A549 (cell line): ENCODE measurements around the gene GARNL3. TPM values are rescaled to one million over a fixed set of nuclear protein-coding genes. Genes with fewer than 3 reads are reported as not detected.

Experiments used
- ATAC-seq, 2 experiments: fragments of 200-7000 bp in 1 of 2; fragments of >200 bp in 1 of 2; cut with Nextera tagmentation in 1 of 2; cut with Tn5 transposase in 1 of 2; 3 replicates each; pipeline versions ENCODE4 v1.8.0 to v1.9.1; 2018 to 2020; ENCODE audit warnings: mild to moderate bottlenecking in 1 of 2, moderate library complexity in 1 of 2
- CTCF ChIA-PET: fragments of 300-600 bp; sonication (Branson Sonifier 250); formaldehyde crosslinking; extraction: SDS; loops from one replicate; lab custom pipeline; 2021; ENCODE audit warnings: antibody characterized with exemption, inconsistent platforms; lab: Yijun Ruan, JAX
- POLR2A ChIA-PET: fragments of 350-600 bp; formaldehyde crosslinking; extraction: SDS; loops from one replicate; lab custom pipeline; 2021; ENCODE audit warnings: antibody characterized with exemption, inconsistent platforms; lab: Yijun Ruan, JAX
- DNase-seq, 2 experiments: peaks; one replicate each; pipeline versions ENCODE4 v3.0.0 to v3.0.0-alpha.2; 2011 to 2016; ENCODE audit warnings: low read depth in 1 of 2, low spot score in 1 of 2
- FAIRE-seq: peaks from 2 replicates; lab custom pipeline; 2011; peaks lifted over from hg19 to GRCh38; lab: Jason Lieb, UNC
- H3K27ac ChIP-seq, 2 experiments: fragments of >200 bp; sonication (Bioruptor Twin); formaldehyde crosslinking; 3 replicates each; pipeline ENCODE4 v1.5.1; 2016 to 2017
- H3K4me1 ChIP-seq: fragments of >200 bp; sonication (Bioruptor Twin); formaldehyde crosslinking; 3 replicates; pipeline ENCODE4 v1.6.1; 2016
- H3K4me2 ChIP-seq: fragments of >200 bp; sonication (Bioruptor Twin); formaldehyde crosslinking; 3 replicates; pipeline ENCODE4 v1.6.1; 2016
- H3K4me3 ChIP-seq: fragments of >200 bp; sonication (Bioruptor Twin); formaldehyde crosslinking; 3 replicates; pipeline ENCODE4 v1.5.1; 2016
- H3K9me3 ChIP-seq: fragments of >200 bp; sonication (Bioruptor Twin); formaldehyde crosslinking; 3 replicates; pipeline ENCODE4 v1.6.1; 2016
- CBX8 ChIP-seq: fragments of 200-600 bp; sonication (generic); IDR thresholded peaks from 2 replicates; pipeline ENCODE4 v1.6.1; 2016
- EHF ChIP-seq: fragments of 250-450 bp; sonication (Bioruptor Pico); IDR thresholded peaks from 2 replicates; pipeline ENCODE4 v1.5.0; 2020; ENCODE audit warnings: mild to moderate bottlenecking
- EHMT2 ChIP-seq: fragments of 200-600 bp; sonication (generic); IDR thresholded peaks from 2 replicates; pipeline ENCODE4 v1.6.1; 2016; ENCODE audit warnings: antibody characterized with exemption, low read depth, mild to moderate bottlenecking, moderate library complexity
- ESRRA ChIP-seq: fragments of 150-350 bp; IDR thresholded peaks from 2 replicates; pipeline ENCODE4 v1.6.1; 2014; ENCODE audit warnings: mild to moderate bottlenecking, low read length, borderline replicate concordance
- HEYL ChIP-seq: fragments of 250-450 bp; sonication (Bioruptor Pico); IDR thresholded peaks from 2 replicates; pipeline ENCODE4 v1.8.0; 2021; ENCODE audit warnings: mild to moderate bottlenecking, moderate library complexity
- HOXB13 ChIP-seq: fragments of 250-450 bp; sonication (Bioruptor Pico); IDR thresholded peaks from 2 replicates; pipeline ENCODE4 v1.5.0; 2020; ENCODE audit warnings: low read depth, mild to moderate bottlenecking, moderate library complexity
- JUNB ChIP-seq: fragments of >200 bp; sonication (Bioruptor Twin); formaldehyde crosslinking; IDR thresholded peaks from 2 replicates; pipeline ENCODE4 v1.6.1; 2016
- KDM1A ChIP-seq: fragments of 200-600 bp; sonication (generic); IDR thresholded peaks from 2 replicates; pipeline ENCODE4 v1.6.1; 2016; ENCODE audit warnings: low read depth, mild to moderate bottlenecking
- MAFK ChIP-seq: fragments of 450-650 bp; IDR thresholded peaks from 2 replicates; pipeline ENCODE4 v1.6.1; 2014; ENCODE audit not compliant: partially characterized antibody
- MYC ChIP-seq: IDR thresholded peaks from 2 replicates; pipeline ENCODE4 v1.6.1; 2012; ENCODE audit warnings: mild to moderate bottlenecking, inconsistent platforms, low read length, improper control_type of control experiment, borderline replicate concordance
- NFE2L2 ChIP-seq: fragments of 150-350 bp; conservative IDR thresholded peaks from 2 replicates; pipeline ENCODE4 v1.6.1; 2014; ENCODE audit warnings: low read length
- SREBF2 ChIP-seq: fragments of 450-650 bp; IDR thresholded peaks from 2 replicates; pipeline ENCODE4 v1.6.1; 2014; ENCODE audit warnings: mild to moderate bottlenecking, moderate library complexity
- TP53 ChIP-seq: fragments of 250-450 bp; sonication (Bioruptor Pico); IDR thresholded peaks from 2 replicates; pipeline ENCODE4 v1.5.0; 2021; ENCODE audit warnings: mild to moderate bottlenecking, moderate library complexity
- ZC3H11A ChIP-seq: fragments of 450-650 bp; IDR thresholded peaks from 2 replicates; pipeline ENCODE4 v1.6.1; 2014; ENCODE audit warnings: antibody characterized with exemption, mild to moderate bottlenecking
- ZNF302 ChIP-seq: fragments of 250-450 bp; sonication (Bioruptor Pico); IDR thresholded peaks from 2 replicates; pipeline ENCODE4 v1.9.0; 2021; ENCODE audit warnings: inconsistent platforms, mild to moderate bottlenecking, moderate library complexity
- ZSCAN20 ChIP-seq: fragments of 250-450 bp; sonication (Bioruptor Pico); IDR thresholded peaks from 2 replicates; pipeline ENCODE4 v1.8.0; 2022; ENCODE audit warnings: mild to moderate bottlenecking, moderate library complexity
- WGBS: methylation state at CpG from one replicate; pipeline ENCODE4 v1.1.6; 2017; ENCODE audit errors: missing lambda C conversion rate; 5-methylcytosine and 5-hydroxymethylcytosine counted together
- polyA plus RNA-seq, 4 experiments: library from polyadenylated mRNA; depleted of rRNA in 3 of 4; stranded (reverse); fragments of >200 nt; fragmentation: RNase III in 1 of 4; extraction: RNeasy Plus Mini Kit Qiagen cat#74134 plus additional on column Dnase treatment in 1 of 4; gene quantifications; 2 replicates in 3 of 4; 3 replicates in 1 of 4; pipeline ENCODE4 v1.2.3, GENCODE V29; 2011 to 2017
- TF ChIP-seq, protein P1 (sequence below): fragments of 150-350 bp; IDR thresholded peaks from 2 replicates; pipeline ENCODE4 v1.6.1; 2014; ENCODE audit warnings: low read depth, mild to moderate bottlenecking, low read length
- TF ChIP-seq, protein P2 (sequence below): IDR thresholded peaks from 2 replicates; pipeline ENCODE4 v1.6.1; 2012; ENCODE audit warnings: low read depth, borderline replicate concordance
- TF ChIP-seq, protein P3 (sequence below): fragments of 250-450 bp; sonication (Bioruptor Pico); IDR thresholded peaks from 2 replicates; pipeline ENCODE4 v1.5.0; 2021; ENCODE audit warnings: mild to moderate bottlenecking, moderate library complexity, borderline replicate concordance

Gene GARNL3
- polyA plus RNA-seq, 2 of the 4 experiments (the other 2 are of a cell fraction): 2.9 to 5.1 TPM

DNA sequence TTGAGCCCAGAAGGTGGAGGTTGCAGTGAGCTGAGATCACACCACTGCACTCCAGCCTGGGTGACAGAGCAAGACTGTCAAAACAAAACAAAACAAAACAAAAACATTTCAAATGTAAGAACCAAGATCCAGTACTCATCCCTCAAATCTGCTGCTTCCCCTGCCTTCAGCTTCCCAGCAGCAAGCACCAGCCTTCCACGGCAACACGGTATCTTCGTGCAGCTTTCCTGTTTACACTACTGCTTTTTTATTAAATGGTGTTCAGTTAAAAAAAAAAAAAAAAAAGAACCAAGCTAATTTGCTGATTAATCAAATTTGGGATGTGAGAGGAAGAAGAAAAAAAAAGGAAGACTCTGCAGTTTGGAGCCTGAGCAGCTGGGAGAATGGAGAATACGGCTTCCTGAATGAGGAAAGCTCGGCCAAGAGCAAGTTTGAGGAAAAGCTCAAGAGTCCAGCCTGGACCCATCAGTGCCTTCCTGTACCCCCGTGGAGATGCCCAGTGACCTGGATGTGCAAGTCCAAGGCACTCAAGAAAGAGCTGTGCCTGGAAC, 104.4 kb downstream of the GARNL3 start:
- ChIA-PET POLR2A (no interaction called here), CTCF (interaction anchor here (0.6 to 1.4 kb wide), 3 partner anchors 12 to 428 kb away, joined by 3 to 6 read pairs (median 3); partner anchors contain the start of gene SLC2A8)
- ATAC-seq (no peak), DNase-seq (no peak), FAIRE-seq (no peak)
- no peaks in the 10 kb centered on the region for H3K9me3 ChIP-seq
- H3K4me1 ChIP-seq: no peaks in the 10 kb centered on the region
- no peak overlapping the region for H3K4me2 ChIP-seq
- WGBS: 91% methylated on average over 6 of the region's 6 CpGs
- peak; percentile 93 for TF ChIP-seq MAFK
- no peak for TF ChIP-seq TP53 (CRISPR knock-in tag)
- H3K27ac ChIP-seq: no peak overlapping the region
- H3K4me3 ChIP-seq: no peak overlapping the region

DNA sequence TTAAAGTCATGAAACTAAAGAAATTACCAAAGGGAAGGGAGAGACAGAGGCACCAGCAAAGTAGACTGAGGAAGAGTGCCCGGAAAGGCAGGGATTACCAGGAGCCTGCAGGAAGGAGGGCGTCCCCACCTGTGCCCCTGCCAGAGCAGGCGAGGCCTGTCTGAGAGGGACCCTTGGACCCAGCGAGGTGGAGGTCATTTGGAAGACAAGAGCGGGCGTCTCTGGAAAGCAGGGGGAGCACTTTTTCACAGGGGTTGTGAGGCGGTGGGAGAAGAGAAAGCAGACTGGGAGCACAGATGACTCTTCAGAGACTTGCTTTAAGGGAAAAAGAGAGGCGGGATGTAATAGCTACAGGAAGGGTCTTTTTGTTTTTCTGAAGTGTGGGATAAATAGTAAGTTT, 104.9 kb downstream of the GARNL3 start:
- CTCF ChIA-PET: interaction anchor here (0.6 to 1.4 kb wide), 6 partner anchors 12 to 428 kb away, joined by 3 to 6 read pairs (median 3); partner anchors contain the start of gene SLC2A8
- Histone ChIP-seq H3K4me2 (no peak overlapping the region), H3K9me3 (no peaks in the 10 kb centered on the region), H3K4me3 (no peak overlapping the region), H3K27ac (no peak overlapping the region), H3K4me1 (no peaks in the 10 kb centered on the region)
- WGBS: 94% methylated on average over 8 of the region's 8 CpGs
- DNase-seq: no peak
- FAIRE-seq: no peak
- TF ChIP-seq ZC3H11A: no peak
- no peak for TF ChIP-seq MYC
- POLR2A ChIA-PET: no interaction called here
- no peak for ATAC-seq

DNA sequence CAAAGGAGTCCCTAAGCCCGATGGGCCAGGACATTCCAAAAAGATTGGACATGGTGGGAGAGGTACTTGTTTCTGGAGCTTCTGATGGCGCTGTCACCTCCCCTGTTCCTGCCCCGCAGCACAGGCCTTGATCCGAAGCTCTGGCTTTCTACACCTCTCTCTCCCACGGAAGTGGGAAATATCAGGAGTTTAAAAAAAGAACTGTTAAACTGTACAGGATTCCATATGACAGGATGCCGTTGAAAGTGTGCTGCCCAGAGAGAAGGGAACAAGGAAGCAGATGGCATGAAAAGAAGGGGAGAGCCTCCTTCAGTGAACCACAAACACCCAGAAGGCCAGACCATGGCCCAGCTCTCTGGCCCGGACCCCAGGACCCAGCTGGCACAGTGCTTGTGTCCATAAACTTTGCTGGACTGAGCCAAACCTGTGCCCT, 105.6 kb downstream of the GARNL3 start:
- CTCF ChIA-PET: interaction anchor here (0.7 to 1.5 kb wide), 8 partner anchors 13 to 155 kb away, joined by 3 to 6 read pairs (median 3); no protein-coding TSS in a partner anchor

More for the DNA sequence above, 105.6 kb downstream of the GARNL3 start:
- DNase-seq: no peak
- Histone ChIP-seq H3K4me3 (no peak overlapping the region), H3K27ac (no peak overlapping the region), H3K9me3 (no peaks in the 10 kb centered on the region), H3K4me2 (no peak overlapping the region), H3K4me1 (no peaks in the 10 kb centered on the region)
- no peak for FAIRE-seq
- POLR2A ChIA-PET: no interaction called here
- TF ChIP-seq CBX8: no peak
- TF ChIP-seq, protein P1, sequence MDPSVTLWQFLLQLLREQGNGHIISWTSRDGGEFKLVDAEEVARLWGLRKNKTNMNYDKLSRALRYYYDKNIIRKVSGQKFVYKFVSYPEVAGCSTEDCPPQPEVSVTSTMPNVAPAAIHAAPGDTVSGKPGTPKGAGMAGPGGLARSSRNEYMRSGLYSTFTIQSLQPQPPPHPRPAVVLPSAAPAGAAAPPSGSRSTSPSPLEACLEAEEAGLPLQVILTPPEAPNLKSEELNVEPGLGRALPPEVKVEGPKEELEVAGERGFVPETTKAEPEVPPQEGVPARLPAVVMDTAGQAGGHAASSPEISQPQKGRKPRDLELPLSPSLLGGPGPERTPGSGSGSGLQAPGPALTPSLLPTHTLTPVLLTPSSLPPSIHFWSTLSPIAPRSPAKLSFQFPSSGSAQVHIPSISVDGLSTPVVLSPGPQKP: no peak
- TF ChIP-seq EHMT2: no peak
- TF ChIP-seq ZSCAN20 (CRISPR knock-in tag): no peak
- no peak for TF ChIP-seq JUNB
- TF ChIP-seq SREBF2: no peak
- TF ChIP-seq MYC: no peak
- TF ChIP-seq KDM1A: no peak
- TF ChIP-seq HEYL (CRISPR knock-in tag): no peak
- TF ChIP-seq EHF: no peak
- TF ChIP-seq ZNF302 (CRISPR knock-in tag): no peak
- TF ChIP-seq, protein P2, sequence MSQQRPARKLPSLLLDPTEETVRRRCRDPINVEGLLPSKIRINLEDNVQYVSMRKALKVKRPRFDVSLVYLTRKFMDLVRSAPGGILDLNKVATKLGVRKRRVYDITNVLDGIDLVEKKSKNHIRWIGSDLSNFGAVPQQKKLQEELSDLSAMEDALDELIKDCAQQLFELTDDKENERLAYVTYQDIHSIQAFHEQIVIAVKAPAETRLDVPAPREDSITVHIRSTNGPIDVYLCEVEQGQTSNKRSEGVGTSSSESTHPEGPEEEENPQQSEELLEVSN: no peak
- TF ChIP-seq MAFK: no peak
- no peak for TF ChIP-seq NFE2L2
- TF ChIP-seq ESRRA: no peak
- no peak for TF ChIP-seq HOXB13
- TF ChIP-seq, protein P3, sequence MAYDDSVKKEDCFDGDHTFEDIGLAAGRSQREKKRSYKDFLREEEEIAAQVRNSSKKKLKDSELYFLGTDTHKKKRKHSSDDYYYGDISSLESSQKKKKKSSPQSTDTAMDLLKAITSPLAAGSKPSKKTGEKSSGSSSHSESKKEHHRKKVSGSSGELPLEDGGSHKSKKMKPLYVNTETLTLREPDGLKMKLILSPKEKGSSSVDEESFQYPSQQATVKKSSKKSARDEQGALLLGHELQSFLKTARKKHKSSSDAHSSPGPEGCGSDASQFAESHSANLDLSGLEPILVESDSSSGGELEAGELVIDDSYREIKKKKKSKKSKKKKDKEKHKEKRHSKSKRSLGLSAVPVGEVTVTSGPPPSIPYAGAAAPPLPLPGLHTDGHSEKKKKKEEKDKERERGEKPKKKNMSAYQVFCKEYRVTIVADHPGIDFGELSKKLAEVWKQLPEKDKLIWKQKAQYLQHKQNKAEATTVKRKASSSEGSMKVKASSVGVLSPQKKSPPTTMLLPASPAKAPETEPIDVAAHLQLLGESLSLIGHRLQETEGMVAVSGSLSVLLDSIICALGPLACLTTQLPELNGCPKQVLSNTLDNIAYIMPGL: no peak
- ATAC-seq: no peak; a peak in 1 of 6 replicates
- 84% methylated on average over 7 of the region's 7 CpGs for WGBS
